ENCODE results near the gene ACTN4.

DNA sequence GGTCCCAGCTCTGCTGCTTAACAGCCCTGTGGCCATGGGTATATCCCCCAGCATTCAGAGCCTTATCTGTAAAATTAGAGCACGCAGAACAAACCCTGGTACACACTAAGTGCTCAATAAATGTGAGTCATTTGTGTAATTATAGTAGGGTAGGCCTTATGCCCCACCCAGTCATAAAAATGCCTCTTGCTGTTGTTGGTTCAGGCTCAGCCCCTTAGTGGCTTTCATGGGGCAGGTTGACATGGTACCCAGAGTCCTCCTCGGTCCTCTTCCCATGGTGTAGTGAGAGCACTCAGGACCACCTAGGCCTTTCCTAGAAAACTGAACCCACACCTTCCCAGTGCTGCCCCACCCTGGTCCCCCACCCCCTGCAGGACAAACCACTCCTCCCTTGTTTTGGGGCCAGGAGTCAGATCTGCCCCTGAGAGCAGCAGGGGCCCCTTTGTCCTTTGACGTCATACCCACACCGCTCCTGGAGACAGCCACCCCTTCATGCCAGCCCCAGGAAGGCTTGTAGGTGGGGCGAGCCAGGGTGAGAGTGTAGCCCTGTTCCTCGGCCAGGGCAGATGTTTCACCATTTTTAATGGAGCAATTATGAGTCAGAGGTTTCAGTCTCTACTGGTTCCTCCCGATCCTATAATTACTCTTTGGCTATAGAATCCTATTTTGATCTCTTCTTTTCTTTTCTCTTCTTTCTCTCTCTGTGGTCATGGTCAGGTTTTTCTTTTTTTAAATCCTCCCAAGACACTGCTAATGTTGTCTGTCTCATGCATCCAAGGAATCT lies 36.8 kb downstream of the ACTN4 start:
- TF ChIP-seq, protein P1, sequence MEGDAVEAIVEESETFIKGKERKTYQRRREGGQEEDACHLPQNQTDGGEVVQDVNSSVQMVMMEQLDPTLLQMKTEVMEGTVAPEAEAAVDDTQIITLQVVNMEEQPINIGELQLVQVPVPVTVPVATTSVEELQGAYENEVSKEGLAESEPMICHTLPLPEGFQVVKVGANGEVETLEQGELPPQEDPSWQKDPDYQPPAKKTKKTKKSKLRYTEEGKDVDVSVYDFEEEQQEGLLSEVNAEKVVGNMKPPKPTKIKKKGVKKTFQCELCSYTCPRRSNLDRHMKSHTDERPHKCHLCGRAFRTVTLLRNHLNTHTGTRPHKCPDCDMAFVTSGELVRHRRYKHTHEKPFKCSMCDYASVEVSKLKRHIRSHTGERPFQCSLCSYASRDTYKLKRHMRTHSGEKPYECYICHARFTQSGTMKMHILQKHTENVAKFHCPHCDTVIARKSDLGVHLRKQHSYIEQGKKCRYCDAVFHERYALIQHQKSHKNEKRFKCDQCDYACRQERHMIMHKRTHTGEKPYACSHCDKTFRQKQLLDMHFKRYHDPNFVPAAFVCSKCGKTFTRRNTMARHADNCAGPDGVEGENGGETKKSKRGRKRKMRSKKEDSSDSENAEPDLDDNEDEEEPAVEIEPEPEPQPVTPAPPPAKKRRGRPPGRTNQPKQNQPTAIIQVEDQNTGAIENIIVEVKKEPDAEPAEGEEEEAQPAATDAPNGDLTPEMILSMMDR (IDR thresholded peaks at IDR 0.05): no peak
- TF ChIP-seq POLR2A (IDR thresholded peaks at IDR 0.05): peak in 1 of 2 donors; percentile 42
